Measurements from ENCODE around the gene TRMT1.

TRMT1 gene

GRCh38 chr19:13092606-13093235, 23.8 kb downstream of the TRMT1 start:
- no peak for DNase-seq (ENCODE audit: extremely low read depth in 1 of 2, low read depth in 1 of 2)

DNA sequence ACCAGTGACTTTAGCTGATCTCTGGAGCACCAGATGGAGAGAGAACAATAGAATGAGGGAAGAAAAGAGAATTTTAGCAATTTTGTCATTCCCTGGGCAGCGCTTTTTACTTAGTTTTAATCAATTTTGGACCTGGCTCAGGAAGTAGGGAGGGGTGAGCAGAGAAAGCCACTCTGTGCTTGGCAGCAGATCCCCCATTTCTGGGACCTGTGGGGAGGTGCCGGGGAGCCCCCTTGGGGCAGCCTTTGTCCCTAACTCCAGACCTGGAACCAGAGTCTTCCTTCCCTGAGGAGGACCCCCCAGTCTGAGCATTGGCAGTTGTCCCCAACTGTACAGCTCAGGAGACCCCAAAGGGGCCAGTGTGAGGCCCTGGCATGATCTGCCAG, 24.4 kb downstream of the TRMT1 start:
- DNase-seq (ENCODE audit: extremely low read depth in 1 of 2, low read depth in 1 of 2) = no peak

DNA sequence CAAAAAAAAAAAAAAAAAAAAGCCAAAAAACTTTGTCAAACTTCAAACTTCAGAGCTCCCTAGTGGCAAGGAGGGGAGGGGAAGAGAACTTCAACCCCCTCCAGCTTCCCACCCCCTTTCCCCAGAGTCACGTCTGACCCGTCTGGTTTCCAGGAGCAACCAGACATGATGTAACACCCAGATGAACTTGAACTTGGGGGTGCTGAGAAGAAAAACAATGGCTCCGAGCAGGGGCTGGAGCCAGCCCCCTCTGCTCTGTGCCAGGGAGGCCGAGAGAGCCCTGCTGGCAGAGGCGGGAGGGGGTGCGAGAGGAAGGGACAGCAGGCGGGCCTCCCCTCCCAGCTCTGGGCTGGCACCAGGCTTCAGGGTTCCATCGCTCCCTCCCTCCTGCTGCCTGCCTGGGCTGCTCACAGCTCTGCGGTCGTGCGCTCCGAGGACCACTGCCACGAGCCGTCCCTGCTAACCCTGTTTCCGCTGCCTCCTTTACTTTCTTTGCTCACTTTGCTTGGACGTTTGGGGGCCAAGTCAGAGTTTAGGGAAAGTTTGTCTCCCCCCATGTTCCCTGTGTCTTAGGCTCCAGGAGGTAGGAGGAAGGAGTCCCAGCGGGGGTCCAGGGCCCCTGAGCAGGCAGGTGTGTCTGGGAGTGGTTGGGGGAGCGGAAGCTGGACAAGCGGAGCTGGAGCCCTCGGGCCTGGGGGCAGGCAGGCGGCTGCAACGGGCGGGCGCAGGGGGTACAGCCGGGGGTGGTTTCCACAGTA, 25.0 kb downstream of the TRMT1 start:
- DNase-seq (ENCODE audit: extremely low read depth in 1 of 2, low read depth in 1 of 2) = no peak

- no peak for DNase-seq (ENCODE audit: extremely low read depth in 1 of 2, low read depth in 1 of 2)
Measured at GRCh38 chr19:13090511-13091231, 25.9 kb downstream of the TRMT1 start.

GRCh38 chr19:13089857-13090507, 26.6 kb downstream of the TRMT1 start:
- DNase-seq (ENCODE audit: extremely low read depth in 1 of 2, low read depth in 1 of 2) = no peak

GRCh38 chr19:13089139-13089856, 27.2 kb downstream of the TRMT1 start:
- no peak for DNase-seq (ENCODE audit: extremely low read depth in 1 of 2, low read depth in 1 of 2)

DNA sequence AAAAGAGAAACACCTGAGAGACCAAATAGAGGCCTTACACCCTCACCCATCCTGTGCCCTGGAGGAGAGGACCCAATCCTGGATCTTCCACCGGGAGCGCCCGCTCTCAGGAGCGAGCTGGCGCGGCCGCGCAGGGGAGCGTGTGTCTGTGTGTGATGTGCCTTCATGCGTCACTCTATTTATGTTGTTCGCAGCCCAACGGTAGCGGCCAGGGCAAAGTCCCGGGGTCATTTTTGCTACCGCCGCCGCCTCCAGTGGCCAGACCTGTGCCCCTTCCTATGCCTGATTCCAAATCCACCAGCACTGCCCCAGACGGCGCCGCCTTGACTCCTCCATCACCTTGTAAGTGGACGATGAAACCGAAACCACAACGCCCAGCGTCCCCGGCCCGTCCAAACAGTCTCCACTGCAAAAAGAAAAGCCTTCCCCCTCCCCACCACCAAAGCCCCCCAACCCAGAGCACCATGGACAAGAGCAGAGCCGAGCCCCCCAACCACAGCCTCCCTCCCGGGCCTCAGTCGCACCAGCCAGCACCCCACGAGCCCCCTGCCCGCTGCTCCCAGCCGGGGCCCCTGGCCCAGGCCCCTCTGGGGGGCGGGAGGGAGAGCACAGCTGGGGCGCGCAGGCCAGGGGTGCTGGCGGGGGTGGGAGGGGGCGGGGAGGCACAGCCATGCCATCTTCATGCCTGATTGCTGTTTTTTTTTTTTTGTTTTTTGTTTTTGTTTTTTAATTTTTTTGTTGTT, 28.6 kb downstream of the TRMT1 start:
- DNase-seq (ENCODE audit: extremely low read depth in 1 of 2, low read depth in 1 of 2) = no peak

DNA sequence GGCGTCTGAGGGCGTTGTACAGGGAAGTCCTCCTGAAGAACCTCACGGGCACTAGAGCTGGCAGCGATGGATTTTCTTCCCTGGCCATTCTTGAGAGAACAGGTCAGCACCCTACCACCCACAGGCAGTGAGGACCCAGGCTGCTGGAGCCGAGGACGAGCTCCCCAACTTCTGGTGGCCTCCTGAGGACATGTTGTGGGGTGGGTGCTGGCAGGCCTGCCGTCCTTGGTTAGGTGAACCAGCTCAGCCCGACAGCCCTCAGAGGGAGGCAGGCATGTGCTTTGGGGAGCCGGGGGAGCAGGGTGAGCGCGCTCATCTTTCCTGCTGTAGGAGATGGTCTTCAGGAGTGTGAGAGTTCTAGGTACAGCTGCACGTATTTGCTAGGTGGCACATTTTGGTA, 29.2 kb downstream of the TRMT1 start:
- no peak for DNase-seq (ENCODE audit: extremely low read depth in 1 of 2, low read depth in 1 of 2)

- DNase-seq (ENCODE audit: extremely low read depth in 1 of 2, low read depth in 1 of 2) = no peak
Measured at GRCh38 chr19:13086341-13086740, 30.2 kb downstream of the TRMT1 start.

GRCh38 chr19:13085666-13086065, 30.9 kb downstream of the TRMT1 start:
- DNase-seq (ENCODE audit: extremely low read depth in 1 of 2, low read depth in 1 of 2) = no peak

- DNase-seq (ENCODE audit: extremely low read depth in 1 of 2, low read depth in 1 of 2) = no peak
Measured at GRCh38 chr19:13083627-13084026, 32.9 kb downstream of the TRMT1 start.

DNA sequence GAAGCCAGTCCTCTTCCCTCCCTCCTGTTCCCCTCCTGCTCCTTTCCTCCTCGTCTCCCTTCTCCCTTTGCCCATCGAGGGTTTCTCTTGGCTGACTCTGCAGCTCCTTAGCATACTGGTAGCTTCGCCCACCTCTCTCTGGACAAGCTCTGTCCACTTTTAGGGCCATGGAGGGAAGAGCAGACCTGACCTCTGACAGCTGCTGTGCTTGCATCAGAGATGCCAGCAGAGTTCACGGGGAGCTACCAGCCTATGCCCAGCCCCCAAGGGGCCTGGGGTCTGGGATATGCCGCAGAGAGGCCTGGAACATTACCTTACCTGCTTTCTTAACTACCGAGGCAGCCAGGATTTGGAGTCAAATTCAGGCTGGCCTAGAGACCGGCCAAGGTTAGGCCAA, 33.5 kb downstream of the TRMT1 start:
- DNase-seq (ENCODE audit: extremely low read depth in 1 of 2, low read depth in 1 of 2) = no peak

- no peak for DNase-seq (ENCODE audit: extremely low read depth in 1 of 2, low read depth in 1 of 2)
Measured at GRCh38 chr19:13082192-13083007, 34.1 kb downstream of the TRMT1 start.

- no peak for DNase-seq (ENCODE audit: extremely low read depth in 1 of 2, low read depth in 1 of 2)
Measured at GRCh38 chr19:13079542-13079986, 37.0 kb downstream of the TRMT1 start.

- DNase-seq (ENCODE audit: extremely low read depth in 1 of 2, low read depth in 1 of 2) = no peak
Measured at GRCh38 chr19:13078897-13079541, 37.5 kb downstream of the TRMT1 start.

- no peak for DNase-seq (ENCODE audit: extremely low read depth in 1 of 2, low read depth in 1 of 2)
Measured at GRCh38 chr19:13078381-13078780, 38.2 kb downstream of the TRMT1 start.

DNA sequence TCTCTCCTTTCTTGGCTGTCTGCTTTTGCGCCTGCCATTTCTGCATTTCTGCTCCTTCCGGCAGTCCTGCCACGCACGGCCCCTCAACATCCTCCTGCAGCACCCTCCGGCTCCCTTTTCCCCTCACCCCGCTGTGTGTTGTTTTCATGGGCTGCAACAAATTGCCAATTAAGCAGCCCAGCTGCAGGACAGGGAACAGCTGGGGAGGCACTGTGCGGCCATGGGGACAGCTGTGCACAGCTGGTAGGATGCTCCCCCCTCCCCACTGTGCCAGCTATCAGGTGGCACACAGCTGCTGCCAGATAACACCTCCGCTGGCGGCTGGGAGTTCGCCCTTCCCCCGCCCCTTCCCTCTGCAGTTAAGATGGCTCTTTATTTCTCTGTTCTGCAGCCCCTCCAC, 39.3 kb downstream of the TRMT1 start:
- DNase-seq (ENCODE audit: extremely low read depth in 1 of 2, low read depth in 1 of 2) = no peak

DNA sequence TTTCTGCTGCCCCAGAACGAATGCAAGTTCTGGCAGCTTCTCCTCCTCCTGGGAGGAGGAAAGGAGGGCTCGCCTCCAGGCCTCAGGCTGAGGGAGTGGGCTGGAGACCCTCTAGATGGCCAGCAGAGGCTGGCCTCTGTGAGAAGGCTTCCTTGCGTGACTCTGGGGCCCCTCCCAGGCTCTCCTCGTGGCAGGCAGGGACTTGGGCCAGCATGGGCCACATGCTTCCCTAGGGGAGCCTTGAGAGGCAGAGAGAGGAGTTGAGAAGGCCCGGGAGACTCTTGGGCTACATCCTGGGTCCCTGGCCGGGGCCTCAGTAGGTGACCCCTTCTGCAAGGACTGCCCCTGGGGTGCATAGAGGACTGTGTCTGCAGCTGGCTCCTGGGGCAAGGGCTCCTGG, 39.8 kb downstream of the TRMT1 start:
- DNase-seq (ENCODE audit: extremely low read depth in 1 of 2, low read depth in 1 of 2) = no peak

GRCh38 chr19:13076320-13076719, 40.2 kb downstream of the TRMT1 start:
- DNase-seq (ENCODE audit: extremely low read depth in 1 of 2, low read depth in 1 of 2) = no peak

Measured in activated CD8-positive, alpha-beta memory T cell treated with anti-CD3 and anti-CD28 coated beads for 1 hour (primary cell).